ENCODE data around the gene LRP1. TPM values are rescaled to one million over a fixed set of nuclear protein-coding genes. Genes with fewer than 3 reads are reported as not detected.
A peak's percentile ranks its signal among the peaks of the same experiment; 100 is the strongest.

Gene LRP1
- total RNA-seq, 1 donor from 2014 or later: 24.7 TPM

- peaks cover 33% of the 10 kb centered on the region for H3K36me3 Mint-ChIP-seq (ENCODE audit: low read depth, unreplicated experiment)
- TF ChIP-seq CTCF (IDR thresholded peaks at IDR 0.05; ENCODE audit: unreplicated experiment): no peak
- H3K27ac Mint-ChIP-seq (ENCODE audit: unreplicated experiment): no peak overlapping the region
- no peaks in the 10 kb centered on the region for H3K9me3 Mint-ChIP-seq (ENCODE audit: unreplicated experiment)
- H3K4me3 Mint-ChIP-seq (ENCODE audit: unreplicated experiment): no peak overlapping the region
- H3K27me3 Mint-ChIP-seq (ENCODE audit: unreplicated experiment): peaks cover 15% of the 10 kb centered on the region
- no peaks in the 10 kb centered on the region for H3K4me1 Mint-ChIP-seq (ENCODE audit: unreplicated experiment)
- no peak for DNase-seq (ENCODE audit: low spot score)
These were observed 72.2 kb downstream of the LRP1 start for GRCh38 chr12:57200497-57200896.

- no peaks in the 10 kb centered on the region for H3K9me3 Mint-ChIP-seq (ENCODE audit: unreplicated experiment)
- H3K36me3 Mint-ChIP-seq (ENCODE audit: low read depth, unreplicated experiment): peaks cover 28% of the 10 kb centered on the region
- no peak overlapping the region for H3K27ac Mint-ChIP-seq (ENCODE audit: unreplicated experiment)
- no peak for DNase-seq (ENCODE audit: low spot score)
- TF ChIP-seq CTCF (IDR thresholded peaks at IDR 0.05; ENCODE audit: unreplicated experiment): no peak
- H3K4me1 Mint-ChIP-seq (ENCODE audit: unreplicated experiment): no peaks in the 10 kb centered on the region
- H3K4me3 Mint-ChIP-seq (ENCODE audit: unreplicated experiment): no peak overlapping the region
- H3K27me3 Mint-ChIP-seq (ENCODE audit: unreplicated experiment): peaks cover 14% of the 10 kb centered on the region
These were observed 72.9 kb downstream of the LRP1 start for GRCh38 chr12:57201219-57201618.

- Mint-ChIP-seq H3K4me1 (ENCODE audit: unreplicated experiment) (no peaks in the 10 kb centered on the region), H3K9me3 (ENCODE audit: unreplicated experiment) (no peaks in the 10 kb centered on the region), H3K4me3 (ENCODE audit: unreplicated experiment) (no peak overlapping the region), H3K27ac (ENCODE audit: unreplicated experiment) (no peak overlapping the region), H3K36me3 (ENCODE audit: low read depth, unreplicated experiment) (peaks cover 24% of the 10 kb centered on the region), H3K27me3 (ENCODE audit: unreplicated experiment) (peaks cover 10% of the 10 kb centered on the region)
- DNase-seq (ENCODE audit: low spot score): no peak
- no peak for TF ChIP-seq CTCF (IDR thresholded peaks at IDR 0.05; ENCODE audit: unreplicated experiment)
These were observed 73.3 kb downstream of the LRP1 start for GRCh38 chr12:57201631-57202030.

- no peak overlapping the region for H3K27ac Mint-ChIP-seq (ENCODE audit: unreplicated experiment)
- TF ChIP-seq CTCF (IDR thresholded peaks at IDR 0.05; ENCODE audit: unreplicated experiment): no peak
- H3K4me1 Mint-ChIP-seq (ENCODE audit: unreplicated experiment): no peaks in the 10 kb centered on the region
- H3K36me3 Mint-ChIP-seq (ENCODE audit: low read depth, unreplicated experiment): peaks cover 21% of the 10 kb centered on the region
- DNase-seq (ENCODE audit: low spot score): no peak
- peaks cover 12% of the 10 kb centered on the region for H3K27me3 Mint-ChIP-seq (ENCODE audit: unreplicated experiment)
- no peaks in the 10 kb centered on the region for H3K9me3 Mint-ChIP-seq (ENCODE audit: unreplicated experiment)
- H3K4me3 Mint-ChIP-seq (ENCODE audit: unreplicated experiment): peak overlapping the region; percentile 51
These were observed 74.0 kb downstream of the LRP1 start for GRCh38 chr12:57202321-57202720.

GRCh38 chr12:57203201-57203600, 74.9 kb downstream of the LRP1 start:
- H3K4me3 Mint-ChIP-seq (ENCODE audit: unreplicated experiment): no peak overlapping the region
- peaks cover 8% of the 10 kb centered on the region for H3K27me3 Mint-ChIP-seq (ENCODE audit: unreplicated experiment)
- H3K27ac Mint-ChIP-seq (ENCODE audit: unreplicated experiment): no peak overlapping the region
- DNase-seq (ENCODE audit: low spot score): no peak
- H3K4me1 Mint-ChIP-seq (ENCODE audit: unreplicated experiment): no peaks in the 10 kb centered on the region
- TF ChIP-seq CTCF (IDR thresholded peaks at IDR 0.05; ENCODE audit: unreplicated experiment): no peak
- no peaks in the 10 kb centered on the region for H3K9me3 Mint-ChIP-seq (ENCODE audit: unreplicated experiment)
- H3K36me3 Mint-ChIP-seq (ENCODE audit: low read depth, unreplicated experiment): peaks cover 17% of the 10 kb centered on the region
